Smooth muscle cell (in vitro differentiated cells): ENCODE data around the gene JSRP1. TPM values are rescaled to one million over a fixed set of nuclear protein-coding genes. Genes with fewer than 3 reads are reported as not detected.

Experiments
- DNase-seq: peaks from one replicate; lab custom pipeline; 2025; ENCODE audit not compliant: unreplicated experiment; lab: John Stamatoyannopoulos, UW
- H2AFZ ChIP-seq: fragments of 200-600 bp; sonication (generic); 2 replicates; pipeline ENCODE4 v1.6.0; 2016; ENCODE audit warnings: antibody characterized with exemption, low read depth, mild to moderate bottlenecking
- H3F3A ChIP-seq: fragments of 200-600 bp; sonication (generic); 2 replicates; pipeline ENCODE4 v1.6.0; 2017; ENCODE audit warnings: antibody characterized with exemption, low read depth
- H3K27ac ChIP-seq: fragments of 200-600 bp; sonication (generic); 2 replicates; pipeline ENCODE4 v1.5.1; 2016; ENCODE audit warnings: low read depth, mild to moderate bottlenecking
- H3K27me3 ChIP-seq: fragments of 200-600 bp; sonication (generic); 2 replicates; pipeline ENCODE4 v1.6.1; 2016; ENCODE audit warnings: low read depth, mild to moderate bottlenecking
- H3K36me3 ChIP-seq: fragments of 200-600 bp; sonication (generic); 2 replicates; pipeline ENCODE4 v1.5.1; 2016; ENCODE audit warnings: low read depth
- H3K4me1 ChIP-seq: fragments of 200-600 bp; sonication (generic); 2 replicates; pipeline ENCODE4 v1.5.1; 2016; ENCODE audit warnings: low read depth
- H3K4me2 ChIP-seq: fragments of 200-600 bp; sonication (generic); 2 replicates; pipeline ENCODE4 v1.6.0; 2016; ENCODE audit warnings: mild to moderate bottlenecking
- H3K4me3 ChIP-seq: fragments of 200-600 bp; sonication (generic); 2 replicates; pipeline ENCODE4 v1.5.1; 2016; ENCODE audit warnings: mild to moderate bottlenecking
- H3K79me2 ChIP-seq: fragments of 200-600 bp; sonication (generic); 2 replicates; pipeline ENCODE4 v1.6.0; 2016; ENCODE audit warnings: low read depth, mild to moderate bottlenecking
- H3K9ac ChIP-seq: fragments of 200-600 bp; sonication (generic); 2 replicates; pipeline ENCODE4 v1.6.0; 2016; ENCODE audit warnings: low read depth
- H3K9me3 ChIP-seq: fragments of 200-600 bp; sonication (generic); replicated peaks from 2 replicates; pipeline ENCODE4 v1.5.1; 2016; ENCODE audit warnings: low read depth
- H4K20me1 ChIP-seq: fragments of 200-600 bp; sonication (generic); 2 replicates; pipeline ENCODE4 v1.6.0; 2016; ENCODE audit warnings: low read depth
- CTCF ChIP-seq: fragments of 200-600 bp; sonication (generic); IDR thresholded peaks from 2 replicates; pipeline ENCODE4 v1.5.1; 2017; ENCODE audit warnings: borderline replicate concordance, mild to moderate bottlenecking, antibody characterized with exemption; ENCODE audit not compliant: insufficient read depth, poor library complexity, severe bottlenecking
- WGBS: methylation state at CpG from one replicate; pipeline ENCODE4 v1.1.7; 2016; ENCODE audit warnings: low lambda C conversion rate; 5-methylcytosine and 5-hydroxymethylcytosine counted together
- polyA plus RNA-seq: library from polyadenylated mRNA; unstranded; fragments of >200 nt; fragmentation: Nextera tagmentation; extraction: Ambion mirVana; gene quantifications from 2 replicates; pipeline ENCODE4 v1.2.1, GENCODE V29; 2016
- total RNA-seq: library from RNA; depleted of rRNA; stranded (reverse); fragments of >200 nt; gene quantifications from 2 replicates; pipeline ENCODE4 v1.2.3, GENCODE V29; 2014

JSRP1 gene
- total and polyA plus RNA-seq, 2 experiments from 2014 or later = not detected

- Histone ChIP-seq H3K36me3 (no peaks in the 10 kb centered on the region), H3K9me3 (no peaks in the 10 kb centered on the region), H4K20me1 (peaks cover 87% of the 10 kb centered on the region), H3K79me2 (peaks cover 68% of the 10 kb centered on the region), H3K27ac (no peak overlapping the region), H2AFZ (no peak overlapping the region), H3K4me1 (peaks cover 29% of the 10 kb centered on the region), H3K27me3 (no peaks in the 10 kb centered on the region), H3F3A (peaks cover 4% of the 10 kb centered on the region), H3K4me3 (no peak overlapping the region), H3K4me2 (no peak overlapping the region), H3K9ac (no peak overlapping the region)
- TF ChIP-seq CTCF = no peak
- DNase-seq = no peak
- 93% methylated on average over 41 of the region's 41 CpGs for WGBS
Measured at GRCh38 chr19:2240881-2241760, 15.1 kb downstream of the JSRP1 start.

GRCh38 chr19:2239771-2240770, 16.1 kb downstream of the JSRP1 start:
- H3F3A ChIP-seq = peaks cover 4% of the 10 kb centered on the region
- H2AFZ ChIP-seq = no peak overlapping the region
- DNase-seq = no peak
- no peak for TF ChIP-seq CTCF
- WGBS = 69% methylated on average over 32 of the region's 34 CpGs
- H3K79me2 ChIP-seq = peaks cover 78% of the 10 kb centered on the region
- H3K4me3 ChIP-seq = peak overlapping the region; percentile 34
- peak overlapping the region; percentile 10 for H3K9ac ChIP-seq
- H3K27me3 ChIP-seq = no peaks in the 10 kb centered on the region
- H4K20me1 ChIP-seq = peaks cover 77% of the 10 kb centered on the region
- H3K27ac ChIP-seq = peak overlapping the region; percentile 36
- H3K36me3 ChIP-seq = no peaks in the 10 kb centered on the region
- H3K9me3 ChIP-seq = no peaks in the 10 kb centered on the region
- peaks cover 32% of the 10 kb centered on the region for H3K4me1 ChIP-seq
- H3K4me2 ChIP-seq = peak overlapping the region; percentile 98

GRCh38 chr19:2239173-2239572, 17.0 kb downstream of the JSRP1 start:
- no peak for TF ChIP-seq CTCF
- DNase-seq = no peak
- H3K9ac ChIP-seq = peak overlapping the region; percentile 10
- H3K4me2 ChIP-seq = peak overlapping the region; percentile 98
- WGBS = 62% methylated on average over 10 of the region's 10 CpGs
- peak overlapping the region; percentile 34 for H3K4me3 ChIP-seq
- H3K27ac ChIP-seq = peak overlapping the region; percentile 36
- peaks cover 87% of the 10 kb centered on the region for H3K79me2 ChIP-seq
- peaks cover 39% of the 10 kb centered on the region for H3K4me1 ChIP-seq
- H3F3A ChIP-seq = peaks cover 4% of the 10 kb centered on the region
- no peak overlapping the region for H2AFZ ChIP-seq
- H3K36me3 ChIP-seq = no peaks in the 10 kb centered on the region
- H3K9me3 ChIP-seq = no peaks in the 10 kb centered on the region
- H4K20me1 ChIP-seq = peaks cover 68% of the 10 kb centered on the region
- H3K27me3 ChIP-seq = no peaks in the 10 kb centered on the region
